DND-41 (cell line): Measurements from ENCODE around the gene BCL7A.

ENCODE experiments used
- ATAC-seq: fragments of 200-7000 bp; cut with Tn5 transposase; 3 replicates; pipeline ENCODE4 v1.9.1; 2021; ENCODE audit warnings: low read depth; ENCODE audit not compliant: insufficient read depth
- DNase-seq: peaks from one replicate; pipeline ENCODE4 v3.0.0-alpha.2; 2020
- H2AFZ ChIP-seq: 2 replicates; pipeline ENCODE4 v1.6.0; 2012; ENCODE audit warnings: low read depth, low read length
- H3K27ac ChIP-seq: 2 replicates; pipeline ENCODE4 v1.5.1; 2012; ENCODE audit warnings: low read length, inconsistent platforms
- H3K27me3 ChIP-seq: fragments of 200-600 bp; sonication (generic); 2 replicates; pipeline ENCODE4 v1.6.0; 2012; ENCODE audit warnings: low read length, mild to moderate bottlenecking, inconsistent platforms; ENCODE audit not compliant: insufficient read depth, poor library complexity
- H3K36me3 ChIP-seq: 2 replicates; pipeline ENCODE4 v1.5.1; 2012; ENCODE audit warnings: low read length, inconsistent platforms; ENCODE audit not compliant: insufficient read depth
- H3K4me1 ChIP-seq: 2 replicates; pipeline ENCODE4 v1.5.1; 2012; ENCODE audit warnings: mild to moderate bottlenecking, low read length; ENCODE audit not compliant: insufficient read depth
- H3K4me2 ChIP-seq: 2 replicates; pipeline ENCODE4 v1.6.0; 2012; ENCODE audit warnings: mild to moderate bottlenecking, moderate library complexity, low read length, inconsistent platforms; ENCODE audit not compliant: insufficient read depth
- H3K4me3 ChIP-seq, 2 experiments: fragments of 200-600 bp in 1 of 2; shearing (Covaris generic) in 1 of 2; 2 replicates each; pipeline ENCODE4 v1.5.1; 2012 to 2016; ENCODE audit warnings: inconsistent platforms in 2 of 2, low read length in 2 of 2, mild to moderate bottlenecking in 2 of 2, low read depth in 1 of 2, moderate library complexity in 1 of 2
- H3K79me2 ChIP-seq: 2 replicates; pipeline ENCODE4 v1.6.0; 2012; ENCODE audit warnings: low read length, inconsistent platforms; ENCODE audit not compliant: insufficient read depth
- H3K9ac ChIP-seq: 2 replicates; pipeline ENCODE4 v1.6.0; 2012; ENCODE audit warnings: low read depth, mild to moderate bottlenecking, inconsistent platforms, low read length, moderate library complexity
- H3K9me3 ChIP-seq: 2 replicates; pipeline ENCODE4 v1.5.1; 2012; ENCODE audit warnings: low read length, moderate library complexity, mild to moderate bottlenecking, inconsistent platforms; ENCODE audit not compliant: insufficient read depth, severe bottlenecking
- H4K20me1 ChIP-seq: 2 replicates; pipeline ENCODE4 v1.6.0; 2012; ENCODE audit warnings: low read length; ENCODE audit not compliant: insufficient read depth
- CTCF ChIP-seq: IDR thresholded peaks from 2 replicates; pipeline ENCODE4 v1.5.1; 2012; ENCODE audit warnings: borderline replicate concordance, low read length, moderate library complexity, mild to moderate bottlenecking; ENCODE audit not compliant: poor library complexity, severe bottlenecking; ENCODE audit errors: extremely low read depth
- EZH2 ChIP-seq: IDR thresholded peaks from 3 replicates; pipeline ENCODE4 v1.6.1; 2012; ENCODE audit warnings: borderline replicate concordance, low read depth, mild to moderate bottlenecking, moderate library complexity, low read length, inconsistent platforms; ENCODE audit not compliant: severe bottlenecking

The BCL7A gene

GRCh38 chr12:122087431-122088178 lies 65.9 kb downstream of the BCL7A start:
- Histone ChIP-seq H3K9ac (no peak overlapping the region), H4K20me1 (peaks cover 24% of the 10 kb centered on the region; the same call in 1 of the 2 replicates), H3K4me2 (no peak overlapping the region), H3K4me1 (peaks cover 6% of the 10 kb centered on the region), H3K4me3 (no peak overlapping the region), H3K9me3 (no peaks in the 10 kb centered on the region), H3K36me3 (peaks cover 28% of the 10 kb centered on the region), H3K79me2 (peaks cover 72% of the 10 kb centered on the region), H2AFZ (no peak overlapping the region), H3K27ac (no peak overlapping the region), H3K27me3 (no peaks in the 10 kb centered on the region)
- ATAC-seq (no peak), DNase-seq (no peak)
- no peak for TF ChIP-seq EZH2

GRCh38 chr12:122088179-122088810 lies 66.6 kb downstream of the BCL7A start:
- ATAC-seq (no peak), DNase-seq (no peak)
- H3K79me2 ChIP-seq = peaks cover 72% of the 10 kb centered on the region
- H4K20me1 ChIP-seq = peaks cover 30% of the 10 kb centered on the region
- peaks cover 28% of the 10 kb centered on the region for H3K36me3 ChIP-seq
- TF ChIP-seq EZH2 = no peak
- no peak for TF ChIP-seq CTCF
- no peaks in the 10 kb centered on the region for H3K9me3 ChIP-seq
- no peak overlapping the region for H2AFZ ChIP-seq
- no peak overlapping the region for H3K4me2 ChIP-seq
- no peak overlapping the region for H3K27ac ChIP-seq
- no peak overlapping the region for H3K9ac ChIP-seq
- no peaks in the 10 kb centered on the region for H3K27me3 ChIP-seq
- 0 out of 2 replicates have a peak, but pooled peaks cover 2% of the 10 kb centered on the region for H3K4me1 ChIP-seq
- H3K4me3 ChIP-seq = no peak overlapping the region

- H3K4me3 ChIP-seq = no peak overlapping the region
- no peak overlapping the region for H3K4me2 ChIP-seq
- H3K79me2 ChIP-seq = peaks cover 73% of the 10 kb centered on the region
- H2AFZ ChIP-seq = no peak overlapping the region
- H3K9me3 ChIP-seq = no peaks in the 10 kb centered on the region
- H3K9ac ChIP-seq = no peak overlapping the region
- no peak for DNase-seq
- ATAC-seq = no peak
- 0 out of 2 replicates have a peak, but pooled peaks cover 2% of the 10 kb centered on the region for H3K4me1 ChIP-seq
- H4K20me1 ChIP-seq = peaks cover 32% of the 10 kb centered on the region
- H3K27ac ChIP-seq = no peak overlapping the region
- no peaks in the 10 kb centered on the region for H3K27me3 ChIP-seq
- TF ChIP-seq CTCF (no peak), EZH2 (no peak)
- peaks cover 22% of the 10 kb centered on the region for H3K36me3 ChIP-seq
Measured at GRCh38 chr12:122089077-122089476, 67.4 kb downstream of the BCL7A start.
